OCI-M1 (cell line): Measurements from ENCODE around the gene SMAD6.

Experiments used
- DNase-seq: peaks from one replicate; lab custom pipeline; 2025; lab: John Stamatoyannopoulos, UW

The SMAD6 gene

DNA sequence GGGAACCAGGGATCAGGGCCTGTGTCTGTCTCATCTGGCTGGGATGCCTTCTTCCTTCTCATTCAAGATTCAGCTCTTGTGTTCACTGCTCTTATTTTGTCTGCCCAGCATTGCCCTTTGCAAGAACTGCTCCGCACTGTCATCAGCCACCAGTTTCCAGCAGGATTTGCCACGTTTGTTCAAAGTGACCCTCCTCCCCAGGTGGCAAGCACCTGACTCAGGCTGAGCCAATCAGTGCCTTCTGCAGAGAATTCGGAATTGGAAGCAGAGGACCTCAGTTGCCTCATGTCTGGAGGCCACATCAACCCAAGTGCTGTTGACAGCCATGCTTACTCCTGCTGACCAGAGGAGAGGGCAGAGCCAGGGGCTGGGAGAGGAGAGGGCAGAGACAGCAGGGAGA is 124.5 kb downstream of the SMAD6 start:
- no peak for DNase-seq

GRCh38 chr15:66827039-66827697 is 125.1 kb downstream of the SMAD6 start:
- DNase-seq: no peak

- DNase-seq: no peak
Observed at GRCh38 chr15:66827698-66828055, 125.6 kb downstream of the SMAD6 start.

DNA sequence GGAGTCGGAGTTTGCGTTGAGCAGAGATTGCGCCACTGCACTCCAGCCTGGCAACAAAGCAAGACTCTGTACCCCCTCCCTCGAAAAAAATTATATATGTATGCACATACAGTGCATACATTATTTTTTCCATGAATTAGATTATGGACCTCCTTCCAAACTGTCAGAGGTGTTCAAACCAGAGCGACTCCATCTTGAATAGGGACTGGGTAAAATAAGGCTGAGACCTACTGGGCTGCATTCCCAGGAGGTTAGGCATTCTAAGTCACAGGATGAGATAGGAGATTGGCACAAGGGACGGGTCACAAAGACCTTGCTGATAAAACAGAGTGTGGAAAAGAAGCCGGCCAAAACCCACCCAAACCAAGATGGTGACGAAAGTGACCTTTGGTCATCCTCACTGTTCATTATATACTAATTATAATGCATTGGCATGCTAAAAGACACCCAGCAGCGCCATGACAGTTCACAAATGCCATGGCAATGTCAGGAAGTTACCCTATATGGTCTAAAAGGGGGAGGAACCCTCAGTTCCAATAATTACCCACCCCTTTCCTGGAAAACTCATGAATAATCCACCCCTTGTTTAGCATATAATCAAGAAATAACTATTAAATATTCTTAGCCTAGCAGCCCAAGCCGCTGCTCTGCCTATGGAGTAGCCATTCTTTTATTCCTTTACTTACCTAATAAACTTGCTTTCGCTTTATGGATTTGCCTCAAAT is 126.9 kb downstream of the SMAD6 start:
- DNase-seq: peak; percentile 7

DNA sequence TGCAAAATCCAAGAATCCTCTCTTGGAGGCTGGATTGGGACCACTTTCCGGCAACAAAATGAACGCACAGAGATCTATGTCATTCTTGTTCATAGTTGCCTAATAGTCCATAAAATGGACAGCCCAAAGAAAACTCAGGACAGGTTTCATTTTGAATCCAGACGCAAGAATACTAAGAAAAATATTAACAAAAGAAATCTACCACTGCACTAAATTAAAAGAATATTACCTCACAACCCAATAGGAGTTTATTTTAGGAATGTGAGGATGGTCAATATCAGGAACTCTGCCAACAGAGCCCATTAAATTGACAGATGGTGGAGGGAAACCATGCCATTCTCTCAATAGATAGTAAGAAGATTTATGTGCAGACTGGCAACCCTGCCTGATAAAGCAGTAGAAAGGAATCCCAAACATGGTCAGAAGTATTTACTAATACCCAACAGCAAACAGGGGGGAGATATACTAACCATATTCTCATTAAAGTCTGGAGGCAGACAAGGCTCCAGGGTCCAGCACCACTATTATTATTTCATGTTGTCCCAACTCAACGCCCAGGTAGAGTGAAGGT is 127.6 kb downstream of the SMAD6 start:
- no peak for DNase-seq

DNA sequence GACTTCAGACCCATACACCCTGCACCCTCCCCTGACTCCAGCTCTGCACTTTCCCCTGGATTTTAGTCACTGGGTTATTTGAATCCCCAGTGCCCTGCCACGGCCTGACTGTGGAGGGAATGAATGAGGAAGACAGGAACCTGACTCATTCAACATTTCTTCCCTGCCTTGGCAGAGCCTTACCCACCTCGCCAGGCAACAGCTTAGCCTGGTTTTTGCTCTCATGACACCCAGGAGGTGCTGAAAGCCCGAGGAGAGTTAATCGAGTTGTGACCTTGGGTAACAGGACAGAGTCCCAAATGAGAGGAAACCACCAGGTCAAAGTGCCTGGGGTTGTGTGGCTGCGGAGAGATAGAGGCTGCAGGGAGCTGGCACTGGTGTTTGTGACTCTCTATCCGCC is 128.3 kb downstream of the SMAD6 start:
- DNase-seq: no peak

DNA sequence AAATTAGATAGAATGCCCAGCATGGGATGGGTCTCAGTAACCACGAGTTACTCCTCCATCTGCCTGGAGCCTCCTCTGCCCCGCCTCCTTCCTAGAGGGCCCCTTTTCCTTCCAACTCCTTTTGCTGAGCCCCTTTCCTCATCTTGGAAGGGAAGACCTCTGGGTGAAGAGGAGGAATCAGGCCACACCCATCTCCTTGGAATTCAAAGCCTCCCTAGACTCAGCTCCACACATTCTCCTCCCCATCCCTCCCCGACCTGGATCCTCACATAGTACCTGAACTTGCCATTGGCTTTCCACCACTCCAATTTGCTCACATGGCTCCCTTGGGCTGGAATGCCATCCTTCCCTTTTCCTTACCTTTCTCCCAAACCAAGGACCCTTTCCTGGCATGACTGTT is 128.8 kb downstream of the SMAD6 start:
- no peak for DNase-seq

DNA sequence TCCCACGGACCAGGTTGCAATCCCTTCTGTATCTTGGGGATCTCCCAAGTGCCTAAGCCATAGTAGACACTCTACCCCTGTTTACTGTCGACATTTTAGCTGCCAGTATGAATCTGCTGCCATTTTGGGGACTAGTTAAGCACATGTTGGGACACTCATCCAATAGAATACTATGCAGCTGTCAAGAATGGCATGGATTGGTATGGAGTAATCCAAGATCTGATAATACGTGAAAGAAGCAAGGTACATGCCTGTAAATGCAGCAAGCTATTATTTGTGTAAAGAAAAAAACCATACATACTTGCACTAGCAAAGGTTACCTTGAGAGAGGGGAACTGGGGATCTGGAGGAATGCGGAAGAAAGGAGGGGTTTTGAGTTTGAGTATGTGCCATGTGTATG is 129.3 kb downstream of the SMAD6 start:
- DNase-seq: no peak

- no peak for DNase-seq
Observed at GRCh38 chr15:66831801-66832390, 129.9 kb downstream of the SMAD6 start.
